ENCODE results near the gene MMP23B. TPM values are rescaled to one million over a fixed set of nuclear protein-coding genes. Genes with fewer than 3 reads are reported as not detected.
A peak's percentile ranks its signal among the peaks of the same experiment; 100 is the strongest.

The MMP23B gene
- total and polyA plus RNA-seq, 2 experiments from 2014 or later: 15.8 to 16.2 TPM

- Mint-ChIP-seq H3K9me3 (no peaks in the 10 kb centered on the region), H3K27ac (peak overlapping the region; percentile 91), H3K4me1 (peaks cover 19% of the 10 kb centered on the region), H3K4me3 (peak overlapping the region; percentile 95), H3K36me3 (ENCODE audit: low read depth) (peaks cover 2% of the 10 kb centered on the region; the same call in 2 of the 3 replicates), H3K27me3 (ENCODE audit: insufficient read depth, low read depth, poor library complexity) (peaks cover 14% of the 10 kb centered on the region)
- Histone ChIP-seq H3K4me1 (ENCODE audit: insufficient read depth) (peaks cover 6% of the 10 kb centered on the region; the same call in 1 of the 2 replicates), H3K27me3 (ENCODE audit: insufficient read depth) (no peaks in the 10 kb centered on the region), H4K20me1 (replicated peaks; ENCODE audit: insufficient read depth) (peaks cover 11% of the 10 kb centered on the region), H3K9me2 (ENCODE audit: insufficient read depth) (no peaks in the 10 kb centered on the region), H3K36me3 (ENCODE audit: insufficient read depth) (no peaks in the 10 kb centered on the region), H3K4me3 (peak overlapping the region; percentile 96), H3F3A (replicated peaks; ENCODE audit: low read depth) (peaks cover 11% of the 10 kb centered on the region; the same call in 1 of the 2 replicates), H3K27ac (ENCODE audit: low read depth) (peak overlapping the region; percentile 72; the same call in 1 of the 2 replicates), H3K79me2 (replicated peaks; ENCODE audit: insufficient read depth) (peaks cover 16% of the 10 kb centered on the region; the same call in 1 of the 2 replicates), H2AFZ (0 out of 2 replicates have a peak overlapping the region, but pooled peaks have one; percentile 77), H3K4me2 (peak overlapping the region; percentile 90)
- no peak for TF ChIP-seq NANOG (IDR thresholded peaks at IDR 0.05; ENCODE audit: borderline replicate concordance)
- no peak for TF ChIP-seq STAT1 (IDR thresholded peaks at IDR 0.05; ENCODE audit: unreplicated experiment)
- TF ChIP-seq ETS1 (IDR thresholded peaks at IDR 0.05): no peak
- no peak for TF ChIP-seq EZH2phosphoT487 (IDR thresholded peaks at IDR 0.05; ENCODE audit: unreplicated experiment)
- TF ChIP-seq JUNB (IDR thresholded peaks at IDR 0.05; ENCODE audit: unreplicated experiment): no peak
- no peak for TF ChIP-seq EZH2 (IDR thresholded peaks at IDR 0.05; ENCODE audit: low read depth, unreplicated experiment)
- ATAC-seq: no peak
- DNase-seq (ENCODE audit: low spot score): no peak
Observed at GRCh38 chr1:1614204-1614953, 17.6 kb upstream of the MMP23B start.

GRCh38 chr1:1614954-1615255, 17.1 kb upstream of the MMP23B start:
- no peaks in the 10 kb centered on the region for H3K9me2 ChIP-seq (ENCODE audit: insufficient read depth)
- 0 out of 2 replicates have a peak overlapping the region, but pooled peaks have one; percentile 77 for H2AFZ ChIP-seq

More at GRCh38 chr1:1614954-1615255, 17.1 kb upstream of the MMP23B start:
- H3K9me3 Mint-ChIP-seq: no peaks in the 10 kb centered on the region
- TF ChIP-seq REST (IDR thresholded peaks at IDR 0.05; ENCODE audit: unreplicated experiment) (no peak), STAT1 (IDR thresholded peaks at IDR 0.05; ENCODE audit: unreplicated experiment) (no peak), JUNB (IDR thresholded peaks at IDR 0.05; ENCODE audit: unreplicated experiment) (no peak), ETS1 (IDR thresholded peaks at IDR 0.05) (no peak), CTCF (conservative IDR thresholded peaks at IDR 0.05; ENCODE audit: low read depth in 2 of 2) (no peak), ZNF114 (CRISPR knock-in tag; IDR thresholded peaks at IDR 0.05) (no peak), EZH2 (IDR thresholded peaks at IDR 0.05; ENCODE audit: low read depth, unreplicated experiment) (no peak), ZNF331 (CRISPR knock-in tag; IDR thresholded peaks at IDR 0.05; ENCODE audit: low read depth) (no peak), CREB1 (CRISPR knock-in tag; IDR thresholded peaks at IDR 0.05; ENCODE audit: low read depth) (no peak)
- H3K36me3 Mint-ChIP-seq (ENCODE audit: low read depth): peaks cover 2% of the 10 kb centered on the region; the same call in 2 of the 3 replicates
- ATAC-seq (no peak), DNase-seq (ENCODE audit: low spot score) (no peak)
- H3F3A ChIP-seq (replicated peaks; ENCODE audit: low read depth): peaks cover 11% of the 10 kb centered on the region; the same call in 1 of the 2 replicates
- peak overlapping the region; percentile 95 for H3K4me3 Mint-ChIP-seq
- peaks cover 11% of the 10 kb centered on the region for H4K20me1 ChIP-seq (replicated peaks; ENCODE audit: insufficient read depth)
- H3K27ac ChIP-seq (ENCODE audit: low read depth): peak overlapping the region; percentile 72; the same call in 1 of the 2 replicates
- peak overlapping the region; percentile 96 for H3K4me3 ChIP-seq
- peaks cover 19% of the 10 kb centered on the region for H3K4me1 Mint-ChIP-seq
- H3K27me3 Mint-ChIP-seq (ENCODE audit: insufficient read depth, low read depth, poor library complexity): peaks cover 14% of the 10 kb centered on the region
- peak overlapping the region; percentile 90 for H3K4me2 ChIP-seq
- H3K79me2 ChIP-seq (replicated peaks; ENCODE audit: insufficient read depth): peaks cover 16% of the 10 kb centered on the region; the same call in 1 of the 2 replicates
- H3K27me3 ChIP-seq (ENCODE audit: insufficient read depth): no peaks in the 10 kb centered on the region
- H3K36me3 ChIP-seq (ENCODE audit: insufficient read depth): no peaks in the 10 kb centered on the region
- peaks cover 6% of the 10 kb centered on the region; the same call in 1 of the 2 replicates for H3K4me1 ChIP-seq (ENCODE audit: insufficient read depth)
- H3K27ac Mint-ChIP-seq: peak overlapping the region; percentile 91

All from GM23338 (cell line).